GM21515 (cell line): ENCODE measurements around the gene LEUTX.
"Not testable (repeated sequence)": the region's sequence is repeated elsewhere in the genome, so short reads cannot be mapped to it uniquely, and the experiment has no call there.

Source experiments
- ATAC-seq: cut with Tn5 transposase; IDR thresholded peaks from one replicate; pipeline ENCODE4 v1.9.1; 2021; ENCODE audit not compliant: unreplicated experiment

Gene LEUTX, protein sequence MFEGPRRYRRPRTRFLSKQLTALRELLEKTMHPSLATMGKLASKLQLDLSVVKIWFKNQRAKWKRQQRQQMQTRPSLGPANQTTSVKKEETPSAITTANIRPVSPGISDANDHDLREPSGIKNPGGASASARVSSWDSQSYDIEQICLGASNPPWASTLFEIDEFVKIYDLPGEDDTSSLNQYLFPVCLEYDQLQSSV

DNA sequence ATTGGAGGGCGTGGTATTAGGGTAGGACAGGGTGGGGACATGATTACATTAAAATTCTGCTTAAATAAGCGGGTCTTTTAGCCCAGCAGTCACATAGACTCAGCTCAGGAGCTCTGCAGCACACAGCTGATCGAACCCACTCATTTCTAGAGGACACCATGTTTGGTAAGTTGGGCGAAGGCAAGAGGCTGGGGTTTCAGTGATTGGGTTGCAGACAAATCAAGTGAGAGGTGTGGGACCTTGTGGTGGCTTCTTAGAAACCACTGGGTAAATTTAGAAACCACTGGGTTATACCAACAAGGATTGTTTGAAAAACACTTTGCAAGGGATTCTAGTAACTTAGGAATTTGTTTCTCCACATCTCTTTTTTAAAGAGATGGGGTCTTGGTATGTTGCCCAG is at the start of gene LEUTX:
Gene LEUTX, plus strand, starts transcription at position 92 of the 400 bp plus-strand sequence. Its CDS starts 67 bp downstream, at position 159.
- no peak for ATAC-seq

DNA sequence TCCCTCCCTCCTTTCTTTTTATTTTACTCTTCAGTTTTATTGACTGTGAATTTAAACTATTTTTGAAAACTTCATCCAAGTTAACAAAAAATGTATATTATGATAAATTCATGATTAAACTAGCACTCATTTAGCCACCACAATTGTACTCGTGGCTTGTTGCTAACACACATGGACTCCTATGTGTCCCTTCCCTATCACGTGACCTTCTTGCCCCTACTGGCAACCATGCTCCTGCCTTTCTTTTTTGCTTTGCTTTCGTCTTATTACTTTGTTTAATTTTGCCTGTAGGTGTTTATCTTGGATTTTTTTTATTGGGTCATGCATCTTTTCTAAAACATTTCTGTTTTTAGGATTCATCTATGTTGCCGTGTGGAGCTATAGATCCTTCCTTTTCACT is 49.1 kb upstream of the LEUTX start:
- no peak for ATAC-seq

DNA sequence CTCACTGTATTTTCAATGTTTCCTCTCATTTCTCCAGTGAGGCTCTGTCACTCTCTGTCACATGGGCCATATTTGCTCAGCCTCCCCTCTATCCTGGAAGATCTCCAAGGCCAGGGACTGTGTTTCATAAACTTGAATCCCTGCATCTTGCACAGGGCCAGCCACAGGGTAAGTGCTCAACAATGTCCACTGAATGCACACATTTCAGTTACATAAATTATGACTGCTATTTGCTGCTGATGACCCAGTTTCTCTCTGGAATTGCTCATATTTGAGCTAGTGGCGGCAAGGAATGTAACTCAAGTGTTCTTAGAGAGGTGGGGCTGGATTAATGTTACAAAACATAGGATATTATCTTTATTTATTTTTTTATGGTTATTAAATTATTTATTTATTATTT is 47.0 kb upstream of the LEUTX start:
- no peak for ATAC-seq

DNA sequence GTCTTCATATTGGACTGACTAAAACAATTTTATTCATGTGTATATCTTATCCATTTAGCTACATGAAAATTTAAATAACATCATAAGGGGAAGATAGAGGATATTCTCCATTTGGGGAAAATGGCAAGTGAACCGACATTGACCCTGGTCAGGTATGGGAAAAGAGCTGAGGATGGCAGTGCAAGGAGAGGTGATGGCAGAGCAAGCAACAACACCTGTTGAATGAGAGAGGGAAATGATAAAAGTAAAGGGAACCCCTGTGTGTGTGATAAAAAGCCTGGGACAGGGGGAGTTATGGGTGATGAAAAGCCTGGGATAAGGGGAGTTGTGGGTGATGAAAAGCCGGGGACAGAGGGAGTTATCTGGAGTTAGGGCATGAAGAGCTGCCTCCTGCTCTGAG is 44.8 kb upstream of the LEUTX start:
- no peak for ATAC-seq

DNA sequence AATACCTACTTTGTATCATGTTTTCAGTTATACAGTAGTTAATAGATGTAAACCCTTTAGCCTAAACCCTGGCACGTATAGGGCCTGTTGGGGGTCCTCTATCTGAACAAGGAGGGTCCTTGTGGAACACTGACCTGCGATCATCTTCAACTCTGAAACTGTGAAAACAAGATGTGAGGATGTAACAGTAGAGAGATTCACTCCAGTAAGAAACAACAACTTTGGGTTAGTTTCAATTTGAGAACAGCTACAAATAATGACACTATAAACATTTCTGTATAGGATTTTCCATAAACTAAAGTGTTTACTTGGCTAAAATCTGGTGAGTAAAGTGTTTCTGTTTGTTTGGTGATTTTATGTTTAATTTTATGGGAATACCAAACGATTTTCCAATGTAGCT is 43.0 kb upstream of the LEUTX start:
- no peak for ATAC-seq

DNA sequence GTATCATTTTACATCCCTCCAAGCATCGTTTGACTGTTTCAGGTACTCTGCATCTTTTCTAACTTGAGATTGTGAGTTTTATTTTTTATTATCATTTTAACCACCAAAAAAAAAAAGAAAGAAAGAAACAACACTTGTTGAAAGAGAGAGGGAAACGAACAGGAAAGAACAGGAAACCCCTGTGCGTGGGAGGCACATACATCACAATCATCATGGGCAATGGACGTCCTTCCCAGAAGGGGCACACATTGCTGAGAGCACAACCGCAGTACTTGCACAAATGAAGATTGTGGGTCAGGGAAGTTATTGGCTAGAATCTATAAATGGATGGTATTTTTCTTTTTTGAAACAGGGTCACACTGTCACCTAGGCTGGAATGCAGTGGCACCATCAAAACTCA is 42.6 kb upstream of the LEUTX start:
- ATAC-seq = no peak

DNA sequence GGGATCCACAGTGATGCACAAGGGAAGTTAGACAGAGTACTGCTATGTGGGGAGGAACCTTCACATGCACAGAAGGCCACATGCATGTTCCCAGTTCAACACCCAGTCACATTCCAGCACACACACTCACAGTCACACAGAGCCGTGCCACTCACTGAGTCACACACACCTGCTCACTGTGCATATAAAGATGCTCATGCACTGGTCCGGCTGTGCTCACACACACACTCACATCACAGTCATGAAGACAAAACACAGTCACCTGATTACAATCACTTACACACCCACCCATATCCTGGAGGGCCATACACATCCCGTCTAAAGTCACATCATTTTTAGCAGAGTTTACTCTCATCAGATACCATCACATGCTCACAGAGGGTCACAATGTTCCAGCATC is 41.3 kb upstream of the LEUTX start:
- no peak for ATAC-seq

DNA sequence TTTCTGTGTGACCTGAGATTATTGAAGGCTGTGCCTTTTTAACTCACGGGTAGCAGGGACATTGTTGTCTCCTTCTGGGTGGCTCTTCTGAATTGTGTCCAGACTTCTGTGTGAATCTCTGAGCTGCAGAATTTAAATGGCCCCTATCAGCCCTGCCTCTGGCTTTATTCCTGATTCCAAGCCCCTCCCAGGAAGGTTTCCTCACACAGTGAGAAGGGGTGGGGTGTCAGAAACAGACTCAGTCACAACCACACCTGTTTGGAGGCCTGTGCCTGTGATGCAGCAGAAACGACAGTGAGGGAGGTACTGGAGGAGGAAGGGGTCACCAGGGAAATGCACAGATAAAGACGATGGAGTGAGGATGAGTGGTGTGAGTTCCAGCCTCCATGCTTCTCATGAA is 40.8 kb upstream of the LEUTX start, which contains the start of gene CLC:
Gene CLC, minus strand, starts transcription at position 139 of the 400 bp plus-strand sequence. Its CDS starts 77 bp downstream, at position 62.
- ATAC-seq = no peak

DNA sequence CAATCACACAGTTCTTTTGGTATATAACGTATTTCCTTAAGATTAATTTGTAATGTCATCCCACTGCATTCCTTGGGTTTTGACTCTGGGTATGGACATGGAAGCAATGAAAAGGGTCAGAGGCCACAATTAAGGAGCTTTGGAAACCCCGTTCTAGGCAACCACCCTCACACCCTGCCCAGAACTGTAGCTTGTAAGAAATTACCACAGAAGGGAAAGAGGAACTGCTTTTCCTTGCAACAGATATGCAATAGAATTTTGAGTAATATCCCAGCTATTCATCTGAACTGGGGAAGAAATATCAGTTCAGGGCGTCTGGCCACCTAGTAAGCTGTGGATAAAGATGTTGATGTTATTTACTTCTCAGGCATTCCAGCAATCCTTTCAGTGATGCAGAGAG is 39.8 kb upstream of the LEUTX start:
- ATAC-seq = no peak

DNA sequence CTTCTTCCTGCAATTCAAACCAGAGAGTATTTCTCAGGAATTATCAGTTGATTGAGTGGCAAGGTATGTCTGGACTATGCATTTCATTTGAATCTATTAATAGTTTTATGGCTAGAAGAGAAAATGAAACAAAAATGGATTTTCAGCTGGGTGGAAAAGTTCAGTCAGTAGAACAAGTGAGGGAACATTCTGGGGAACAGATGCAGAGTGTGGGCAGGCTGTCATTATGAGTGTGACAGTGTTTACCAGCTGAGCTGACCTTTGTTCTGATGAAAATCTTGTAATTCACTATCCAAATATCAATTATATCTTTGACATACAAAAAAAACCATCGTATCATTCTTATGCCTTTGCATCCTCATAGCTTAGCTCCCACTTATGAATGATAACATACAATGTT is 38.3 kb upstream of the LEUTX start:
- ATAC-seq = no peak

DNA sequence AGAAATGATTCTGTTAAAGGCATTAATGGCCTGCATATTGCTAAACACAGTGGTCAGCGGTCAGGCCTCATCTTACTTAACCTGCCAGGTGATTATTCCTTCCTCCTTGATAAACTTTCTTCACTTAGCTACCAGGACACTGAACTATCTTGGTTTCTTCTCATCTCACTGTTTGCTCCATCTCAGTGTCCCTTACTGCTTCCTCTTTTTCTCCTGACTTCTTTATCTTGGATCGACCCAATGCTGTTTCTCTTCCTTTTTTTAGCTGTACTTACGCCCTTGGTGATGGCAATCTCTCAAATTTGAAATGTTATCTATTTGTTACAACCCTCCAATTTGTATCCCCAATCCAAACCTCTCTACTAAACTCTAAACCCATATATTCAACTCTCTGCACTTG is 33.0 kb upstream of the LEUTX start:
- no peak for ATAC-seq

DNA sequence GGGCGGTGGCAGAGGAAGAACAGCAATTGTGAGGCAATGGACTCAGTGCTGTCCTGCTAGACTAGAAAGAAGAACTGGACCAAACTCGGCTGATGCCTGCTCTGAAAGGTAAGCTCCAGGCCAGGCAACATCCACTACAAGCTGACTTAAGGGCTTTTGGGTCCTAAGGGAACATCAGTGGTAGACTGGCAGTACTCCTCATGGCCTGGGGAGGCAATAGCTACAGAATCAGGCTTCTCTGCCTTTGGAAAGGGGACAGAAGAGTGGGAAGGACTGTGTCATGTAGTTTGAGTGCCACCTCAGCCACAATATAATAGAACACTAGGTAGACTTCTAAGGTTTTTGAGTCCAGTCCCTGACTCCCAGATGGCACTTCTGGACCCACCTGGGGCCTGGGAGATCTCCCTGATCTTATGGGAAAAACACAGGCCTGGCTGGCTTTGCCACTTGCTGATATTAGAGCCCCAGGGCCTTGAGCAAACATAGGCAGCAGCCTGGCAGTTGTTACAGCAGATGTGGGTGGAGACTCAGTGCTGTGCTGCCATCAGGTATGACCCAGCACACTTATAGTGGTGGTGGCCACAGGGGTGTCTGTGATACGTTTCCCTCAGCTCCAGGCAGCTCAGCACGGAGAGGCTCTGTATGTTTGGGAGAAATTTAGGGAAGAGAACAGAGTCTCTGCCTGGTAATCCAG is 31.7 kb upstream of the LEUTX start:
- no peak for ATAC-seq

DNA sequence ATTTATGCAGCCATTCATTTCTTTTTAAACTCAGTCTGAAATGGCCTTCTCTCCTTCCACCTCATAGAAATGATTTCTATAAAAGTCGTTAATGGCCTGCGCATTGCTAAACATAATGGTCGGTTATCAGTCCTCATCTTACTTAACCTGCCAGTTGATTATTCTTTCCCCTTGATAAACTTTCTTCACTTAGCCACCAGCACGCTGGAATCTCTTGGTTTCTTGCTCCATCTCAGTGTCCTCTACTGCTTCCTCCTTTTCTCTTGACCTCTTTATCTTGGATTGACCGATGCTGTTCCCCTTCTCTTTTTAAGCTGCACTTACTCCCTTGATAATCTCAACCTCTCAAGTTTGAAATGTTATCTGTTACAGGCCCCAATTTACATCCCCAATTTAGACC is 28.7 kb upstream of the LEUTX start:
- no peak for ATAC-seq

DNA sequence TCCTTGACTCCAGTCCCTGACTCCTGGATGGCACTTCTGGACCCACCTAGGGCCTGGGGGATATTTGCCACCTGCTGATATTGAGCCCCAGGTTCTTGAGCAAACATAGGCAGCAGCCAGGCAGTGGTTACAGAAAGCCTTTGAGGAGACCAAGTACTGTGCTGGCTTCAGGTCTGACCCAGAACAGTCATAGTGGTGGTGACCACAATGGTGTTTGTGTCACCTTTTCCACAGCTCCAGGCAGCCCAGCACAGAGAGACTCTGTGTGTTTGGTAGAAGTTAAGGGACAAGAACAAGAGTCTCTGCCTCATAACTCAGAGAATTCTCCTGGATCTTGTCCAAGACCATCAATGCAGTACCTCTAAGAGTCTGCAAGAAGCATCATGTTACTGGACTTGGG is 26.3 kb upstream of the LEUTX start:
- ATAC-seq = no peak

DNA sequence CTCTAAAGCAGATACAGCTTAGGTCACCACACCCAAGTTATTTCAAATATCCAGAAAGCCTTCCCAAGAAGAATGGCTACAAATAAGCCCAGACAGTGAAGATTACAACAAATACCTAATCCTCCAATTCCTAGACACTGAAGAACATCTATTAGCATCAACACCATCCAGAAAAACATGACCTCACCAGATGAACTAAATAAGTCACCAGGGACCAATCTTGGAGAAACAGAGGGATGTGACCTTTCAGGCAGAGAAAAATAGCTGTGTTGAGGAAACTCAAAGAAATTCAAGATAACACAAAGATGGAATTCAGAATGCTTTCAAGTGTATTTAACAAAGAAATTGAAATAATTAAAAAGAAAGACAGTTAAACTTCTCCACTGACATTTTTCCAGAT is 25.9 kb upstream of the LEUTX start:
- no peak for ATAC-seq

DNA sequence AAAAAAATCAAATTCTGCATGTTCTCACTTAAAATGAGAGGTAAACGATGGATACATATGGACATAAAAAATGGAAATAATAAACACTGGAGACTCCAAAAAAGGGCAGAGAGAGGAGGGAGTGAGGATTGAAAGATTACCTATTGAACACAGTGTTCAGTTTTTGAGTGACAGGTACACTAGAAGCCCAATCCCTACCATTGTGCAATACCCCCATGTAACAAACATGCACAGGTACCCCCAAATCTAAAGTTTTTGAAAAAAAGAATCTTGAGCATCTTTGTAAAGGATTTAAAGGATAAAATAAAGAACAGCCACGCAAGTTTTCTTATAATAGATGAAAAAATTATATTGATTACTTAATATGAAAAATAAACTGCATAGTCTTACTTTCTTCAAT is 24.1 kb upstream of the LEUTX start:
- no peak for ATAC-seq

DNA sequence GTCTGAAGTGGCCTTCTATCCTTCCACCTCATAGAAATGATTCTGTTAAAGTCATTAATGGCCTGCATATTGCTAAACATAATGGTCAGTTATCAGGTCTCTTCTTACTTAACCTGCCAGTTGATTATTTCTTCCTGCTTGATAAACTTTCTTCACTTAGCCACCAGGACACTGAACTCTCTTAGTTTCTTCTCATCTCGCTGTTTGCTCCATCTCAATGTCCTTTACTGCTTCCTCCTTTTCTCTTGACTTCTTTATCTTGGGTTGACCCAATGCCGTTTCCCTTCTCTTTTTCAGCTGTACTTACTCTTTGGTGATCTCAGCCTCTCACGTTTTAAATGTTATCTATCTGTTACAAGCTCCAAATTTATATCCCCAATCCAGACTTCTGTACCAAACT is 23.7 kb upstream of the LEUTX start:
- no peak for ATAC-seq

DNA sequence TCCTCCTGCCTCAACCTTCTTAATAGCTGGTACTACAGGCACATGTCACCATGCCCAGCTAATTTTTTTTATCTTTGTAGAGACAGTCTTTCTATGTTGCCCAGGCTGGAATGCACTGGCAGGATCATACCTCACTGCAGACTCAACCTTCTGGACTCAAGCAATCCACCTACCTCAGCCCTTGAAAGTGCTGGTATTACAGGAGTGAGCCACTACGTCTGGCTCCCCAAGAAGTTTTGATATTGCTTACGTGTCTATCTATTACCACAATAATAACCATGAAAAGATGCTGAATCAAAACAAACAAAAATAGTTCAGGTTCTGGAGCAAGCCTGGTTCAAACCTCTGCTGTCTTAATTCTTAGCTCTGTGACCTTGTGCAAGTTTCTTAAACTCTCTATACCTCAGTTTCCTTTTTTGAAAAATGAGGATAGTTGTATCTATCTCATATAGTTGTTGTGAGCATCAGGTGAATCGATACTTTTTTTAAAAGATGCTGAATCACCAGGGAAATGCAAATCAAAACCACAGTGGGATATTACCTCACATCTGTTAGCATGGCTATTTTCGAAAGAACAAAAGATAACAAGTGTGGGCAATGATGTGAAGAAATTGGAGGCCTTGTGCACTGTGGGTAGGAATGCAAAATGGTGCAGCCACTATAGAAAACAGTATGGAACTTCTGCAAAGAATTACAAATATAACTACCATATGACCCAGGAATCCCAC is 19.0 kb upstream of the LEUTX start:
- no peak for ATAC-seq

DNA sequence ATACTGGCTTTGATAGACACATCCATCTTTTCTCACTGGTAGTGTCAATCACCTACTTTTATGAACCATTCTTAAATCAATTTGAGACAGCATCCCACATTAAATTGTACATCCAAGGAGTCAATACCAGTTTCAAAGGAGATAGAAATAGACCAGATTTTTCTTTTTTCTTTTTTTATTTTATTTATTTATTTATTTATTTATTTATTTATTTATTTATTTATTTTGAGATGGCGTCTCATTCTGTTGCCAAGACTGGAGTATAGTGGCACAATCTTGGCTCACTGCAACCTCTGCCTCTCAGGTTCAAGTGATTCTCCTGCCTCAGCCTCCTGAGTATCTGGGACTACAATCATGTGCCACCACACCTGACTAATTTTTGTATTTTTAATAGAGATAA is 16.8 kb upstream of the LEUTX start:
- not testable (repeated sequence) for ATAC-seq

DNA sequence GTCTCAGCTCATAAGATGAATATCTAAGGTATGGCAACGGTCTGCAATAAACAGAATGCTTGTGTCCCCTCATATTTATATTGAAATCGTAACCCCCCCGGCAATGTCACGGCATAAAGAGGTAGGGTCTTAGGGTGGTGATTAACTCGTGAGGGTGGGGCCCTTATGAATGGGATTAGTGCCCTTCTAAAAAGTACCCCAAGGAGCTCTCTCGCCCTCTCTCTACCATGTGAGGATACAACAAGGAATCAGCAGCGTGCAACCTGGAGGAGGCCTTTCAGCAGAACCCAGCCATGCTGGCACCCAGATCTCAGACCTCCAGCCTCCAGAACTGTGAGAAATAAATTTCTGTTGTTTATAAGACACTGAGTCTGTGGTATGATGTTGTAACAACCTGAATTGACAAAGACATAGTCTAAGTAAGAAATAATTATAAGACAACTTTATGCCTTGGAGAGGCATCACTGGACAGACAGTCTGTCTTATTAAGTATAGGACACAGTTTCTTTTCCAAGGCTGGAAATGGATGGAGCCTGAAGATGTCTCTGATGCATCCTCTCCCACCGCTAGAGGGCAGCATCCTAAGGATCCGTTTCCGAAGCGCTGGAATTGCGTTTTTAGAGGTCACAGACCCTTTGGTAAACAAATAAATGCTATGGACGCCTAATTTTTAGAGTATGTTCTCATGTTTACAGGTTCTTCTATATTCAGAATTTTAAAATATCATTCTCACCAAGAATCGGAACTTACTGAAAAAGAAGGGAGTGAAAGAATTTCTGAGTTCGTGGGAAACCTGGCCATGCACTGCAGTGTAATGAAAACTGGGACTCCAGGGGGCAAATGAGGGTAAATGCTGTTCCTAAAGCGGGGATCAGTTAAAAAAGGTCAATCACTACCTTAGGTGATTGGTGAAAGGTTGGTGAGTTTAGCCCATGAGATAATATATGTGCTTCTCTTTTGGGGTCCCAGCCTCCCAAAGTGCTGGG is 13.3 kb upstream of the LEUTX start:
- no peak for ATAC-seq

DNA sequence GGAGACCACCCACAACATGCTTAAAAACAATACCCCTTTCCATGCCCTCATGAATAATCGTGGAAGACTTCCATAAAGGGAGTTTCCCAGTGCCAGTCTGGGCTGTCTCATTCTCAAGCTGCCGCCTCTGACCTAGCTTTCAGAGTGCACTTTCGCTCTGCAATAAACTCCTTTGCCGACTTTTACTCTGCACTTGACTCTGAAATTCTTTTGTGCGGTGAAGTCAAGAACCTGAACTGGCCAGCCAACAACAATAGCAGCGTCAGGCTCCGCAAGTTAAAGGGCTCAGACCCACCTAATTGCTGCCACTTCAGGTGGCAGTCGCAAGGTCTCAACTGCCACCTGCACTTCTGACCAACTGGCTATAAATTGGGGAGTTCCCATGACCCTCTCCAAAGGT is 10.3 kb upstream of the LEUTX start:
- ATAC-seq = no peak
